ENCODE measurements around the gene SLC12A4.
"Not testable (repeated sequence)": the region's sequence is repeated elsewhere in the genome, so short reads cannot be mapped to it uniquely, and the experiment has no call there.

The SLC12A4 gene

GRCh38 chr16:67968400-67969253 is at the start of gene SLC12A4:
Gene SLC12A4, minus strand, starts transcription at chr16:67968637. Its CDS starts 84 bp downstream, at chr16:67968553.
- no peak for TF ChIP-seq CTCF (IDR thresholded peaks at IDR 0.05; ENCODE audit: low read depth, low read length)
- peak within 1 kb of the TSS; percentile 99 for H3K4me3 ChIP-seq (ENCODE audit: low read depth, low read length)

GRCh38 chr16:68015681-68016080 is 47.2 kb upstream of the SLC12A4 start, which contains the start of gene DPEP2NB:
Gene DPEP2NB, minus strand, starts transcription at chr16:68015911. Its CDS starts 141 bp downstream, at chr16:68015770.
- no peak within 1 kb of the TSS for H3K4me3 ChIP-seq (ENCODE audit: low read depth, low read length)
- no peak for TF ChIP-seq CTCF (IDR thresholded peaks at IDR 0.05; ENCODE audit: low read depth, low read length)

- TF ChIP-seq CTCF (IDR thresholded peaks at IDR 0.05; ENCODE audit: low read depth, low read length): no peak
- no peak overlapping the region for H3K4me3 ChIP-seq (ENCODE audit: low read depth, low read length)
Measured at GRCh38 chr16:68013440-68013839, 45.0 kb upstream of the SLC12A4 start.

GRCh38 chr16:68009872-68010271 is 41.4 kb upstream of the SLC12A4 start:
- not testable (repeated sequence) for H3K4me3 ChIP-seq (ENCODE audit: low read depth, low read length)

GRCh38 chr16:68009157-68009735 is 40.8 kb upstream of the SLC12A4 start:
- H3K4me3 ChIP-seq (ENCODE audit: low read depth, low read length): no peak overlapping the region
- TF ChIP-seq CTCF (IDR thresholded peaks at IDR 0.05; ENCODE audit: low read depth, low read length): no peak

- H3K4me3 ChIP-seq (ENCODE audit: low read depth, low read length): no peak overlapping the region
- TF ChIP-seq CTCF (IDR thresholded peaks at IDR 0.05; ENCODE audit: low read depth, low read length): no peak
Measured at GRCh38 chr16:68005786-68006286, 37.4 kb upstream of the SLC12A4 start.

- no peak for TF ChIP-seq CTCF (IDR thresholded peaks at IDR 0.05; ENCODE audit: low read depth, low read length)
Measured at GRCh38 chr16:68005211-68005610, 36.8 kb upstream of the SLC12A4 start.

More at GRCh38 chr16:68005211-68005610, 36.8 kb upstream of the SLC12A4 start:
- H3K4me3 ChIP-seq (ENCODE audit: low read depth, low read length): no peak overlapping the region

Measured in WI38 (cell line).